H1 (cell line): ENCODE measurements around the gene RIPK4. TPM values are rescaled to one million over a fixed set of nuclear protein-coding genes. Genes with fewer than 3 reads are reported as not detected.

Experiments used
- CTCF ChIA-PET: fragments of 300-600 bp; sonication (Branson Sonifier 250); formaldehyde crosslinking; loops from one replicate; lab custom pipeline; 2021; ENCODE audit not compliant: partially characterized antibody; lab: Charles Lee
- POLR2A ChIA-PET: fragments of 300-600 bp; sonication (Branson Sonifier 250); formaldehyde crosslinking; loops from one replicate; lab custom pipeline; 2021; ENCODE audit warnings: inconsistent platforms; ENCODE audit not compliant: partially characterized antibody; lab: Charles Lee
- DNase-seq, 2 experiments: peaks; one replicate each; pipeline versions ENCODE4 v3.0.0 to v3.0.0-alpha.2; 2010 to 2022; ENCODE audit warnings: low spot score in 2 of 2, low read depth in 1 of 2, mixed read lengths in 1 of 2
- FAIRE-seq: peaks from 2 replicates; lab custom pipeline; 2011; peaks lifted over from hg19 to GRCh38; lab: Jason Lieb, UNC
- H2AFZ ChIP-seq: 2 replicates; pipeline ENCODE4 v1.8.1; 2012; ENCODE audit warnings: low read length, inconsistent platforms
- H2AK5ac ChIP-seq: 2 replicates; pipeline ENCODE4 v1.6.1; 2013; ENCODE audit warnings: low read depth, low read length
- H2BK120ac ChIP-seq: replicated peaks from 2 replicates; pipeline ENCODE3; 2013; ENCODE audit warnings: low read depth, low read length, inconsistent platforms
- H2BK12ac ChIP-seq: 2 replicates; pipeline ENCODE4 v1.6.1; 2013; ENCODE audit warnings: low read depth, low read length
- H2BK15ac ChIP-seq: 2 replicates; pipeline ENCODE4 v1.6.1; 2013; ENCODE audit warnings: low read length
- H2BK20ac ChIP-seq: 2 replicates; pipeline ENCODE4 v1.6.1; 2013; ENCODE audit warnings: low read length
- H2BK5ac ChIP-seq: 2 replicates; pipeline ENCODE4 v1.6.1; 2013; ENCODE audit warnings: low read depth, low read length
- H3K14ac ChIP-seq: 2 replicates; pipeline ENCODE4 v1.6.1; 2013; ENCODE audit warnings: inconsistent platforms; ENCODE audit not compliant: insufficient read length
- H3K18ac ChIP-seq: 2 replicates; pipeline ENCODE4 v1.6.1; 2013; ENCODE audit warnings: low read length; ENCODE audit errors: extremely low read depth
- H3K23ac ChIP-seq: 2 replicates; pipeline ENCODE4 v1.6.1; 2013; ENCODE audit warnings: inconsistent platforms; ENCODE audit not compliant: insufficient read length
- H3K23me2 ChIP-seq: 2 replicates; pipeline ENCODE4 v1.6.1; 2013; ENCODE audit warnings: low read depth, low read length
- H3K27ac ChIP-seq: 2 replicates; pipeline ENCODE4 v1.6.1; 2011; ENCODE audit warnings: low read depth, low read length, inconsistent platforms
- H3K27me3 ChIP-seq, 4 experiments: replicated peaks in 1 of 4; 1 replicate in 1 of 4; 2 replicates in 3 of 4; pipeline versions ENCODE4 v1.6.1 to v1.8.1; 2011 to 2013; ENCODE audit warnings: low read length in 3 of 4, mild to moderate bottlenecking in 3 of 4, inconsistent platforms in 2 of 4, mixed read lengths in 2 of 4, moderate library complexity in 1 of 4; ENCODE audit not compliant: control insufficient read depth in 3 of 4, insufficient read depth in 3 of 4; ENCODE audit errors: extremely low read depth in 1 of 4
- H3K36me3 ChIP-seq, 4 experiments: 2 replicates each; pipeline versions ENCODE4 v1.6.1 to v1.8.1; 2011 to 2013; ENCODE audit warnings: mild to moderate bottlenecking in 4 of 4, low read length in 3 of 4, moderate library complexity in 2 of 4, control low read depth in 1 of 4, inconsistent platforms in 1 of 4; ENCODE audit not compliant: insufficient read depth in 4 of 4, control insufficient read depth in 2 of 4
- H3K4ac ChIP-seq: replicated peaks from 2 replicates; pipeline ENCODE3; 2013; ENCODE audit warnings: low read length, low read depth, mixed read lengths, inconsistent platforms; ENCODE audit not compliant: insufficient read length
- H3K4me1 ChIP-seq, 4 experiments: replicated peaks in 1 of 4; 1 replicate in 1 of 4; 2 replicates in 3 of 4; pipeline versions ENCODE4 v1.6.1 to v1.8.1; 2011 to 2013; ENCODE audit warnings: low read length in 3 of 4, inconsistent platforms in 2 of 4, mixed read lengths in 1 of 4; ENCODE audit not compliant: insufficient read depth in 4 of 4, control insufficient read depth in 3 of 4
- H3K4me2 ChIP-seq, 2 experiments: 2 replicates each; pipeline versions ENCODE4 v1.6.1 to v1.8.1; 2011 to 2013; ENCODE audit warnings: low read depth in 2 of 2, low read length in 2 of 2, control low read depth in 1 of 2, inconsistent platforms in 1 of 2, mild to moderate bottlenecking in 1 of 2; ENCODE audit not compliant: insufficient read depth in 1 of 2
- H3K4me3 ChIP-seq, 4 experiments: fragments of 200-600, 300-600 bp in 1 of 4; sonication (generic), shearing (Covaris generic), sonication (Bioruptor Twin) in 1 of 4; 2 replicates each; pipeline versions ENCODE4 v1.5.1 to v1.8.1; 2011 to 2016; ENCODE audit warnings: low read length in 4 of 4, low read depth in 3 of 4, control low read depth in 2 of 4, inconsistent platforms in 2 of 4, mild to moderate bottlenecking in 2 of 4, mixed read lengths in 1 of 4, moderate library complexity in 1 of 4; ENCODE audit not compliant: insufficient read depth in 2 of 4; ENCODE audit errors: extremely low read depth in 1 of 4
- H3K56ac ChIP-seq: replicated peaks from 2 replicates; pipeline ENCODE3; 2013; ENCODE audit warnings: low read depth, mild to moderate bottlenecking, mixed read lengths, low read length, inconsistent platforms; ENCODE audit not compliant: insufficient read length
- H3K79me1 ChIP-seq: 2 replicates; pipeline ENCODE4 v1.6.1; 2013; ENCODE audit warnings: low read depth, low read length, control low read depth
- H3K79me2 ChIP-seq, 2 experiments: 2 replicates each; pipeline versions ENCODE4 v1.6.1 to v1.8.1; 2012 to 2013; ENCODE audit warnings: low read length in 2 of 2, mild to moderate bottlenecking in 2 of 2, inconsistent platforms in 1 of 2; ENCODE audit not compliant: insufficient read depth in 2 of 2, control insufficient read depth in 1 of 2
- H3K9ac ChIP-seq, 4 experiments: replicated peaks in 1 of 4; 1 replicate in 1 of 4; 2 replicates in 3 of 4; pipeline versions ENCODE4 v1.6.1 to v1.8.1; 2011 to 2013; ENCODE audit warnings: low read depth in 3 of 4, low read length in 3 of 4, control low read depth in 2 of 4, mild to moderate bottlenecking in 2 of 4, moderate library complexity in 2 of 4, inconsistent platforms in 1 of 4; ENCODE audit errors: extremely low read depth in 1 of 4
- H3K9me3 ChIP-seq, 2 experiments: 2 replicates each; pipeline versions ENCODE4 v1.6.1 to v1.8.1; 2012 to 2013; ENCODE audit warnings: mild to moderate bottlenecking in 2 of 2, moderate library complexity in 2 of 2, control low read depth in 1 of 2, inconsistent platforms in 1 of 2, low read depth in 1 of 2, low read length in 1 of 2, mixed read lengths in 1 of 2; ENCODE audit not compliant: insufficient read depth in 2 of 2
- H4K20me1 ChIP-seq, 2 experiments: replicated peaks in 1 of 2; 2 replicates each; pipeline versions ENCODE3 to v1.8.1; 2011 to 2013; ENCODE audit warnings: inconsistent platforms in 2 of 2, low read length in 2 of 2, mild to moderate bottlenecking in 1 of 2; ENCODE audit not compliant: insufficient read depth in 2 of 2, control insufficient read depth in 1 of 2
- H4K5ac ChIP-seq: 2 replicates; pipeline ENCODE4 v1.6.1; 2013; ENCODE audit warnings: low read length, low read depth, mixed read lengths, inconsistent platforms; ENCODE audit not compliant: insufficient read length
- H4K8ac ChIP-seq: 2 replicates; pipeline ENCODE4 v1.8.0; 2013; ENCODE audit warnings: mild to moderate bottlenecking, moderate library complexity, low read length, inconsistent platforms; ENCODE audit not compliant: insufficient read depth; ENCODE audit errors: extremely low read depth
- H4K91ac ChIP-seq: replicated peaks from 2 replicates; pipeline ENCODE3; 2013; ENCODE audit warnings: low read length, mixed read lengths, inconsistent platforms; ENCODE audit not compliant: insufficient read length
- CBX8 ChIP-seq: fragments of 300-800, 300-1000 bp; sonication (generic); IDR thresholded peaks from 2 replicates; pipeline ENCODE4 v1.7.1; 2016; ENCODE audit warnings: low read depth, low read length, borderline replicate concordance
- CEBPB ChIP-seq: IDR thresholded peaks from 2 replicates; pipeline ENCODE4 v1.6.1; 2012; ENCODE audit warnings: low read depth, low read length
- CREB1 ChIP-seq: IDR thresholded peaks from 2 replicates; pipeline ENCODE4 v1.6.1; 2012; ENCODE audit warnings: inconsistent platforms
- JUN ChIP-seq: IDR thresholded peaks from 2 replicates; pipeline ENCODE4 v1.6.1; 2011; ENCODE audit warnings: low read depth, mild to moderate bottlenecking, improper control_type of control experiment, low read length
- JUND ChIP-seq: IDR thresholded peaks from 2 replicates; pipeline ENCODE4 v1.6.1; 2011; ENCODE audit warnings: mild to moderate bottlenecking, improper control_type of control experiment, low read length
- KDM1A ChIP-seq: fragments of 200-600, 300-600 bp; sonication (generic); IDR thresholded peaks from 2 replicates; pipeline ENCODE4 v1.7.1; 2016; ENCODE audit warnings: mild to moderate bottlenecking, low read length, borderline replicate concordance
- POU5F1 ChIP-seq: IDR thresholded peaks from 2 replicates; pipeline ENCODE4 v1.6.1; 2011; ENCODE audit warnings: low read depth, mild to moderate bottlenecking, low read length, moderate library complexity
- RXRA ChIP-seq: IDR thresholded peaks from 2 replicates; pipeline ENCODE4 v1.6.1; 2011; ENCODE audit warnings: low read depth, mild to moderate bottlenecking, low read length, moderate library complexity; ENCODE audit not compliant: insufficient read depth
- SAP30 ChIP-seq: fragments of 300-600 bp; sonication (generic); IDR thresholded peaks from 2 replicates; pipeline ENCODE4 v1.7.1; 2012; ENCODE audit warnings: low read length, moderate library complexity, mild to moderate bottlenecking, inconsistent platforms; ENCODE audit not compliant: insufficient read depth, insufficient replicate concordance
- SIX5 ChIP-seq: IDR thresholded peaks from 2 replicates; pipeline ENCODE4 v1.6.1; 2011; ENCODE audit warnings: mild to moderate bottlenecking, low read depth, low read length
- SP2 ChIP-seq: IDR thresholded peaks from 2 replicates; pipeline ENCODE4 v1.6.1; 2012; ENCODE audit warnings: mild to moderate bottlenecking, low read length, inconsistent platforms
- SRF ChIP-seq: IDR thresholded peaks from 2 replicates; pipeline ENCODE4 v1.6.1; 2011; ENCODE audit warnings: mild to moderate bottlenecking, low read depth, low read length, moderate library complexity
- TBP ChIP-seq: IDR thresholded peaks from 2 replicates; pipeline ENCODE4 v1.6.1; 2011; ENCODE audit warnings: low read depth, low read length, improper control_type of control experiment
- TEAD4 ChIP-seq: IDR thresholded peaks from 2 replicates; pipeline ENCODE4 v1.6.1; 2012; ENCODE audit warnings: low read depth, low read length, inconsistent platforms, mixed read lengths
- WGBS, 2 experiments: shearing (Covaris generic) in 1 of 2; methylation state at CpG; one replicate each; pipeline versions ENCODE4 v1.1.6 to v1.1.7; 2013 to 2015; ENCODE audit warnings: low lambda C conversion rate in 2 of 2, mixed read lengths in 2 of 2, inconsistent platforms in 1 of 2, low coverage in 1 of 2, missing lambda C conversion rate in 1 of 2; ENCODE audit not compliant: insufficient replicate concordance in 2 of 2, insufficient coverage in 1 of 2, insufficient read length in 1 of 2; ENCODE audit errors: extremely low coverage in 1 of 2, missing lambda C conversion rate in 1 of 2; 5-methylcytosine and 5-hydroxymethylcytosine counted together
- polyA plus RNA-seq, 7 experiments: library from polyadenylated mRNA; depleted of rRNA in 3 of 7; stranded (reverse) in 5 of 7; unstranded in 2 of 7; fragments of >200 nt in 5 of 7; fragments of 200-250 nt in 2 of 7; gene quantifications; 1 replicate in 5 of 7; 2 replicates in 1 of 7; 4 replicates in 1 of 7; pipeline versions ENCODE4 v1.2.1 to v1.2.3, GENCODE V29; 2011 to 2013; ENCODE audit warnings: missing spikeins in 2 of 7, mixed read lengths in 2 of 7
- total RNA-seq: library from RNA; stranded (reverse); fragmentation: NEBNext Ultra II Directional; extraction: Animal tissue kit (Norgen Biotek cat#: 25700); gene quantifications from 2 replicates; pipeline ENCODE4 v1.2.1, GENCODE V29; 2021
- TF ChIP-seq, protein P1 (sequence below): IDR thresholded peaks from 2 replicates; pipeline ENCODE4 v1.6.1; 2011; ENCODE audit warnings: low read depth, mild to moderate bottlenecking, low read length; ENCODE audit not compliant: insufficient read depth

The RIPK4 gene
- total and polyA plus RNA-seq, 2 of the 8 experiments (the other 6 are each of a cell fraction or from before 2014, with no cell fraction given): 2.7 to 5.6 TPM

GRCh38 chr21:41719691-41720090 is 47.2 kb downstream of the RIPK4 start:
- Histone ChIP-seq H2BK5ac (no peak overlapping the region), H3K18ac (no peak overlapping the region), H4K8ac (no peak overlapping the region), H2BK12ac (no peak overlapping the region), H3K4me3 (no peak overlapping the region), H2AFZ (no peak overlapping the region), H3K79me1 (no peaks in the 10 kb centered on the region), H3K56ac (no peak overlapping the region), H3K4me1 (peaks cover 0 to 8% (median 6%) of the 10 kb centered on the region in 4 experiments; a peak in 4 of 7 replicates), H4K20me1 (no peaks in the 10 kb centered on the region), H2BK20ac (no peak overlapping the region), H2BK120ac (no peak overlapping the region), H3K27ac (no peak overlapping the region), H4K91ac (no peak overlapping the region), H3K9me3 (no peaks in the 10 kb centered on the region), H3K14ac (no peak overlapping the region), H3K36me3 (no peaks in the 10 kb centered on the region), H3K23me2 (no peaks in the 10 kb centered on the region), H2AK5ac (no peak overlapping the region), H3K23ac (no peak overlapping the region), H3K4ac (no peak overlapping the region), H3K4me2 (no peak overlapping the region), H3K27me3 (peaks cover 0 to 11% (median 3%) of the 10 kb centered on the region in 4 experiments; a peak in 6 of 7 replicates), H4K5ac (no peak overlapping the region), H2BK15ac (no peak overlapping the region), H3K79me2 (no peaks in the 10 kb centered on the region), H3K9ac (no peak overlapping the region)
- no peak for DNase-seq
- WGBS, 2 experiments: 80% methylated on average over 6 of the region's 6 CpGs; no CpG with 5 or more reads in 1 of the 2 experiments
- ChIA-PET CTCF (interaction anchor here (1.5 to 1.7 kb wide), 2 partner anchors 43 to 107 kb away, joined by 5 to 7 read pairs; no protein-coding TSS in a partner anchor), POLR2A (no interaction called here)
- TF ChIP-seq SAP30 (no peak), SP2 (no peak), RXRA (no peak), TBP (no peak), JUND (no peak), POU5F1 (no peak), CEBPB (no peak), SRF (no peak), TEAD4 (no peak), KDM1A (no peak), JUN (no peak), CREB1 (no peak), CBX8 (no peak), SIX5 (no peak)
- TF ChIP-seq, protein P1, sequence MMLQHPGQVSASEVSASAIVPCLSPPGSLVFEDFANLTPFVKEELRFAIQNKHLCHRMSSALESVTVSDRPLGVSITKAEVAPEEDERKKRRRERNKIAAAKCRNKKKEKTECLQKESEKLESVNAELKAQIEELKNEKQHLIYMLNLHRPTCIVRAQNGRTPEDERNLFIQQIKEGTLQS: no peak
- FAIRE-seq: no peak
